SK-MEL-5 (cell line): Measurements from ENCODE around the gene PPARA. TPM values are rescaled to one million over a fixed set of nuclear protein-coding genes. Genes with fewer than 3 reads are reported as not detected.

Experiments
- DNase-seq: peaks from one replicate; pipeline ENCODE4 v3.0.0-alpha.2; 2016; ENCODE audit warnings: low read depth, low spot score
- in situ Hi-C: cut with HindIII; loops from 2 replicates; pipeline ENCODE4 v1.10.0; 2016; ENCODE audit warnings: low sequenced_read_pairs, high pct_unique_total_duplicates, low pct_unique_long_range_greater_than_20kb
- total RNA-seq: library from RNA; depleted of rRNA; stranded (reverse); fragments of >200 nt; shearing (Covaris generic); gene quantifications from 2 replicates; pipeline ENCODE4 v1.2.3, GENCODE V29; 2014

PPARA gene
- total RNA-seq, 1 experiment from 2014 or later, result 10.6 TPM

- no peak for DNase-seq
- in situ Hi-C loops, result loop anchor here (10.0 to 25.0 kb wide), 3 partner anchors 115 to 187 kb away; partner anchors contain the start of genes CDPF1, PKDREJ, TRMU and TTC38
These were observed 2.7 kb upstream of the PPARA start for GRCh38 chr22:46147471-46148267.

DNA sequence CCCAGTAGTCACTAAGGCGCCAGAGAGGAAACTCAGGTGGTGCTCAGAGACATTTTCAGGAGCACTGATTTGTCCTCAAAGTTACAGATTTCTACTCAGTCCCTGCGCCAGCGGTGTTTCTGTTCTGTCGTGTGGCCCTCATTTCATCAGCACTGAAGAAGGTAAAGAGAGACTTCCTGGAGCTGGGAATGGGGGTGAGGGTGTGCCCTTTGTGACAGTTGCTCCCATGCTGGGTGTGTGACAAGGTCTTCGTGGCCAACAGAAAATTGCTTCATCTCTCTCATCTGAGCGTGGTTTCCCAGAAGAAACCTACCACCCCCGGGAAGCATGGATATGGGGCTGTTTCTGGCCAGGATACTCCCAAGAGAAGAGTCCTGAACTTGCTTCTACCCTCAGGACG is 2.0 kb upstream of the PPARA start:
- in situ Hi-C loops, result loop anchor here (10.0 to 25.0 kb wide), 3 partner anchors 114 to 186 kb away; partner anchors contain the start of genes CDPF1, PKDREJ, TRMU and TTC38

GRCh38 chr22:46148816-46149511 is 1.4 kb upstream of the PPARA start:
- no peak for DNase-seq
- in situ Hi-C loops, result loop anchor here (10.0 to 25.0 kb wide), 3 partner anchors 113 to 186 kb away; partner anchors contain the start of genes CDPF1, PKDREJ, TRMU and TTC38

More for the DNA sequence above, 2.0 kb upstream of the PPARA start:
- DNase-seq, result no peak

DNA sequence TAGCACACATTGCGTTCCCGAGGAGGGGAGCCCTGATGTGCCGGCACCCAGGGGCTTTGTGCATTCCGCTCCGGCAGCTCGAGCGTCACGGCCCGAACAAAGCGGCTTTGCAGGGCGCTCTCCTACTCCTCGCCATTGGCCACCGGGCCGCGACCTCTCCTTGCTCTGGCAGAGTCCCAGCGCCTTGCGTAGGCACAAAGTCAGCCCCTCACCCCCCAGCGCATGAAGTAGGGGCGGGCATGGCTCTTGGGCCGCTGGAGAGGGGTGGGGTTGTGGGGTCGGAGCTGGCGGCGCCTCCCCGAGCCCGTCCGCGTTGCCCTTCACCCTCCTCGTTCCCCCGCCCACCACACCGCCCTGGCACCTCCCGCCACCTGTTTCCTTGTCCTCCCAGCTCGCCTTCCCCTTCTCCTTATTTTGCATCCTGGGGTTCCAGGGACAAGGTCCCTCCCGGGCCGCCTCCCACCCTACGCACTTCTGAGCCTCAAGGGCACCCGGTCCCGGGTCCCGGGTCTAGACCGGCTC is 753 bp upstream of the PPARA start:
- in situ Hi-C loops, result loop anchor here (10.0 to 25.0 kb wide), 3 partner anchors 113 to 185 kb away; partner anchors contain the start of genes CDPF1, PKDREJ, TRMU and TTC38
- DNase-seq, result no peak

DNA sequence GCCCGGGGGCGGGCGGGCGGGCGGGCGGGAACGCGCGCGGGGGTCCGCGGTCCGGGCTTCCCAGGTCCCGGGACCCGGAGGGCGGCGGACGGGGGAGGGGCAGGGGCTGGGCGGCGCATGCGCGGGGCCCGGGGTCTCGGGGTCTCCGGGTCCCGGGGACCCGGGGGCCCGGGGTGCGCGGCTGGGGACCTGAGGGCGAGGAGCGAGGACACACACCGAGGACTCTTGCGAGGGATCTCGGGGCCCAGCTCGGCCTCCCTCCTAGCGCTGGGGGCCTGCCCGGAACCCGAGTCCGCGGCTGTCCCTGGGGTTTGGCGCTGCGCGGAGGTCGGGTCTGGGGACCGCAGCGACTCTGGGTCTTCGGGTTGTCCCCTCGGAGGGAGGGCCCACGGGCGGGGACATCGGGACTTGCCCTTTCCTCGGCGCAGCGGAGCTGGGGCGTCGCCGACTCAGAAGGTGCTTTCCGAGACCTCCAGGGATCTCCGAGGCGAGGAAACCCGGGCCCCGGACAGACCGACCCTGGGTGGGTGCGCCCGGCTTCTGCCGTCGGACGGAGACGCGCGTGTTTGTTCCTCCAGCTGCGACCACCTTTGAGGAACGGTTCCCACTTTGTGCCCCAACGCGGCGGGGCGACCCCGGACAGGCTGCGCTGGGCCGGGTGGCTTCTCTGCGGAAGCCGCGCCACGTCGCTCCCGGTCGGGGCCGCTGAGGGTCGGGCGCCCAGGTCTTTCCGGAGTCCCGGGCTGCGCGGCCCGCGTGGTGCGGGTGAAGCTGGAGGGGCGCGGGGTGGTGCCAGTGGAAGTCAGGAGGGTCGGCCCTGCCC is 540 bp downstream of the PPARA start:
- DNase-seq, result no peak
- in situ Hi-C loops, result no loop called here

DNA sequence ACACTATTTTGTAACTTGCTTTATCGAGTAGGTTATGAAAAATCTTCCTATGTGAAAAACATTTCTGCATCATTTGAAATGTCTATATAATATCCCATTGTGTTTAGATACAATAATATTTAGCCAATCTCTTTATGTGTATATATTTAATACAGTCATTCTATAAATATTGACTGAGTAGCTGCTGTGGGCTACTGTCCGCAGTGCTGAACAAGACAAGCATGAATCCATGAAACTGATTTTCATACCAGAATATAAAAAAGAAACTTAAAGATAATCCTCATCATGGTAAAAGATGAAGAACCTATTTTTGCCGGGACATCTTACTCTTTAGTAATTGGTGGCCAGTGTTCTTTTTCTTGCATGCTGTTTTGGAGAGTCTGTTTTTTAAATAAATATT is 3.6 kb downstream of the PPARA start:
- no peak for DNase-seq
- in situ Hi-C loops, result no loop called here

DNA sequence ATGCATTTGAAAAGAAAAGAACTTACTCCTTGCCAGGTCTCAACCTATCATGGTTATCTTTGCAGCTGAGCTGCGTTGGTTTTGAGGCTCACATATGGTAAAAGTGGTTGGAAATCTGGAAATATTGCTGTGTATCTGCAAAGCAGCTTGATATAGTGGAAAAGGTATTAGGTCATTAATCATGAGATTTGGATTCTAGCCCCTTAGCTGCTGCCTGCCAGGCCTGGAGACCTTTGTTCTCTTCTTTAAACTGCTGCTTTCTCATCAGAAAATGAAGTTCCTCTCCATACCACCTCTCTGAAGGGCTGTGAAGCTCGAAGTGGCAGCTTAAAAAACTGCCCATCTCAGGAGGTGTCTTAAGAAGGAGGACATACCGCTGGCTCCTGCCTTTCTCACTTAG is 5.7 kb downstream of the PPARA start:
- DNase-seq, result no peak
- in situ Hi-C loops, result no loop called here

- in situ Hi-C loops, result no loop called here
- DNase-seq, result no peak
These were observed 8.0 kb downstream of the PPARA start for GRCh38 chr22:46158283-46158682.

- in situ Hi-C loops, result no loop called here
- DNase-seq, result no peak
These were observed 8.9 kb downstream of the PPARA start for GRCh38 chr22:46159212-46159611.

DNA sequence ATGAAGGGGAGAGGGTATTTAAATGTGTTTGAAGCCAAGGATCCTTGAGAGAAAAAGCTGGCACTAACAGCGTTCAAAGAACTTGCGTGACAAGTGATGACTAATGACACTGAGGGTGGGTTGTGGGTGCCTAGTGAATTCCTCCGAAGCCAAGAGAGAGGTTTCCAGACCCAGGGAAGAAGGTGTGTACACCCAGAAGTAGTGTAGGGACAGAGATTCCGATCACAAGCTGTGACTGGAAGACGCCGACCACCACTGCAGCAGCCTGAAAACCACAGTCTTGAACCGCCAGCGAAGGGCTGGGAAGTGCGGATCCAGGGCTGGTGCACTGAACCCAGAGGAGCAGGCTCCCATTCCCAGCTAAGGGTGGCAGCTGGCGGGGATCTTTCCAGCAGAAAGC is 9.5 kb downstream of the PPARA start:
- in situ Hi-C loops, result no loop called here
- no peak for DNase-seq

GRCh38 chr22:46162285-46162684 is 12.0 kb downstream of the PPARA start:
- in situ Hi-C loops, result no loop called here
- DNase-seq, result no peak

DNA sequence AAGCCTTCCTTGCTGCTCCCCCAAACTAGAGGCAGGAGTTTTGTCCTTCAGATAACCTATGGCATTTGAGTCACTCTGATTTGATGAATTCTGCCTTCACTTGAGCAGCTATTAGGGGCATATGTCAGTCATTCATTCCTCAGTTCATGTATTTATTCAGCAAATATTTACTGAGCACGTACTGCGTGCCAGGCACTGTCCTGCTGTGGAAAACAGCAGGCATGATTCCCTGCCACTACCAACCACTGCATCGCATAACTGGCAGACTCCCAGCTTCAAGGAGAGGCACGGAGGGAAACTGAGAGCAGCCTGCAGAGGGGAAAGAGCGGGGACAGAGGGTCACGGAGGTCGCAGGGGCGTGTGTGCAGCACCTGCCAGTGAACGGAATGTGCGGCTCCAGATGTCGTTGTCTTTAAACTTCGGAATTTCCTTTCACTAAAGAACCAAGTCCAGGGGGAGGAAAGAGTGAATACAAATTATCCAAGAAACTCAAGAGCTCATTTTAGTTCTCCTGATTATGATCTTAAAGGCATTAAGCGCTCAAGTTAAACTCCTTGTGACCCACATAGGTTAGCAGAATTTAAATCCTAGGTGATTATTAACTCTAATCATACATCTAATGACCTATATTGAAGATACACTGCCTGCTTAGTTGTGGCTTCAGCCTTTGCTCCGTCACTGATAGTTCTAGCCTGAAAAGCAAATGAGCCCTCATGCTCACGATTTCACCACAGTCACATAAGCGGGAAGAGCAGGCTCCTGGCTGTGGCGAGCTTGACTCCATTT is 12.6 kb downstream of the PPARA start:
- in situ Hi-C loops, result no loop called here
- DNase-seq, result no peak

DNA sequence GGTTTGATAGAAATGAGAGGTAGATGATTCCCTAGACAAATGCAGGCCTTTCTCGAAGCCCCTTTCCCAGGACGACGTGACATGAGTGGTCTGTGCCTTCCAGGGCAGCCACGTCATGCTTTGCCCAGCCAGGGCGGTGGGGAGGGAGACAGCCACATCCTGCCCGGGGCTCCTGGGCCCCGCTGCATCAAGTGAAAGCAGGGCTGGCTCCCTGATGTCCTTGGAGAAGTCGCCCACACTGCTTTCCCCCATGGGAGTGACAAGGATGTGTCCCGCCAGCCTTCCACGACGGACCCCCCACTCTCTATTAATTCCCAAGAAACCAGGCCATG is 13.2 kb downstream of the PPARA start:
- no peak for DNase-seq
- in situ Hi-C loops, result no loop called here

- in situ Hi-C loops, result no loop called here
- no peak for DNase-seq
These were observed 15.7 kb downstream of the PPARA start for GRCh38 chr22:46165977-46166376.

DNA sequence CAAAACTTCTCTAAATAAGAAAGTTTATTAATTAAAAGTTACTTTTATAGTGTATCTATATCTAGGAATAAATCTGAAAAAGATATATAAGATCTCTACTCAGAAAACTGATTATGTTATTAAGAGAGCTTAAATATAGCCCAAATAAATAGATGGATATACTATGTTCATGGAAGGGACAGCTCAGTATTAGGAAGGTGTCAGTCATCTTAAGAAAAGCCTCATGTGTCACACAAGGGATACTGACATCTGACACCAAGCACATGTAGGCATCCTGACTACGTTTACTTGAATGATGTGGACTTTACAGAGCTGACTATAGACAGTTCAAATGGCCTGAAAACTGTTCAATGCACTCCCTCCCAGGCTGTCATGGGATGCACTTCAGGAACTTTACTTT is 19.3 kb downstream of the PPARA start:
- in situ Hi-C loops, result no loop called here
- no peak for DNase-seq

DNA sequence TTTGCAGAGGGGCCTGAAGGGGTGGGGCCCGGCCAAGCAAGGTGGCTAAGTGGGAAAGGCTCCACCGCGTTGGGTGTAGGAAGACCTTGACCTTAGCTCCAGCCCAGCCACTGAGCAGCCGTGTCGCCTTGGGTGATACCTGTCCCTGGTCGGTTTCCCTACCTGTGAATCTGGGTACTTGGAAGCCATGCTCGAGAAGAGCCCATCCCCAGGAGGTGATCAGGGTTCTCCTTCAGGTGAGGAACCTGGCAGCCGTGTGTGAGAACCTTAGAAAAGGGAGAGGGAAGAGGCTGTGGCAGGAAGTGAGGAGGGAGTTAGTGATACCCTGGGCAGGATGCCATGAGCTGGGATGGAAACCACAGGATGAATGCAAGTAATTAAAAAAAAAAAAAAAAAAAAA is 21.6 kb downstream of the PPARA start:
- DNase-seq, result no peak

GRCh38 chr22:46172522-46173110 is 22.3 kb downstream of the PPARA start:
- no peak for DNase-seq
- in situ Hi-C loops, result no loop called here

More for the DNA sequence above, 21.6 kb downstream of the PPARA start:
- in situ Hi-C loops, result no loop called here
